ENCODE data around the gene NPTXR. TPM values are rescaled to one million over a fixed set of nuclear protein-coding genes. Genes with fewer than 3 reads are reported as not detected.

The NPTXR gene
- total RNA-seq, 2 experiments from 2014 or later = 1.3 to 1.4 TPM

DNA sequence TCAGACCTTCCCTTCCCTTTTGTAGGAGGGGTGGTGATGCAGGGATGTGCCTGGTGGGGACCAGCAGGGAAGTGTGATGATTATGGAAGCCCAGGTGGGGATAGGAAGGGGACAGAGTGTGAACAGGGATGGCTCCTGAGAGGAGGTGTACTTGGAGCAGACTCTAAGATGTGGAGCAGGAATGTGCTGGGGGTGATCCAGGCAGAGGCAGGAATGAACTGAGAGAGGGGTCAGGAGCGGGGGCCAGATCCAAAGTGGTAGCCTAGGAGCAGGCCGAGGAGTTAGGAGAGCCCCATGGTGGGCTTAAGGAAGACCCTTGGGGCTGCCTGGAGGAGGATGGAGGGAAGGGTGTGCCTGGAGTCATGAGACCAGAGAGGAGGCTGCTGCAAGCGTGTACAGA lies 3.7 kb downstream of the NPTXR start:
- ATAC-seq (no peak), DNase-seq (no peak)
- Mint-ChIP-seq H3K27ac (no peak overlapping the region), H3K27me3 (peaks cover 14% of the 10 kb centered on the region), H3K4me3 (no peak overlapping the region), H3K36me3 (ENCODE audit: low read depth) (no peaks in the 10 kb centered on the region), H3K9me3 (ENCODE audit: low read depth) (no peaks in the 10 kb centered on the region), H3K4me1 (peaks cover 17% of the 10 kb centered on the region)
- ChIA-PET CTCF (interaction anchor here (0.8 to 1.5 kb wide), 2 partner anchors 45 to 79 kb away, joined by 3 read pairs; no protein-coding TSS in a partner anchor), POLR2A (interaction anchor here (0.6 kb wide), 1 partner anchor 233 kb away, joined by 5 read pairs; no protein-coding TSS in a partner anchor)
- intact Hi-C loops (cut with DNase I, micrococcal nuclease) = no loop called here

GRCh38 chr22:38839686-38840085 lies 4.1 kb downstream of the NPTXR start:
- ChIA-PET POLR2A (interaction anchor here (0.6 kb wide), 1 partner anchor 234 kb away, joined by 5 read pairs; no protein-coding TSS in a partner anchor), CTCF (interaction anchor here (0.8 to 1.5 kb wide), 2 partner anchors 45 to 80 kb away, joined by 3 read pairs; no protein-coding TSS in a partner anchor)
- intact Hi-C loops (cut with DNase I, micrococcal nuclease) = loop anchor here in 1 of 2 experiments (5.0 kb wide), 1 partner anchor 912 kb away; no protein-coding TSS in a partner anchor
- Mint-ChIP-seq H3K9me3 (ENCODE audit: low read depth) (no peaks in the 10 kb centered on the region), H3K4me1 (peaks cover 17% of the 10 kb centered on the region), H3K4me3 (no peak overlapping the region), H3K27ac (no peak overlapping the region), H3K36me3 (ENCODE audit: low read depth) (no peaks in the 10 kb centered on the region), H3K27me3 (peaks cover 14% of the 10 kb centered on the region)
- DNase-seq = no peak
- ATAC-seq = no peak

DNA sequence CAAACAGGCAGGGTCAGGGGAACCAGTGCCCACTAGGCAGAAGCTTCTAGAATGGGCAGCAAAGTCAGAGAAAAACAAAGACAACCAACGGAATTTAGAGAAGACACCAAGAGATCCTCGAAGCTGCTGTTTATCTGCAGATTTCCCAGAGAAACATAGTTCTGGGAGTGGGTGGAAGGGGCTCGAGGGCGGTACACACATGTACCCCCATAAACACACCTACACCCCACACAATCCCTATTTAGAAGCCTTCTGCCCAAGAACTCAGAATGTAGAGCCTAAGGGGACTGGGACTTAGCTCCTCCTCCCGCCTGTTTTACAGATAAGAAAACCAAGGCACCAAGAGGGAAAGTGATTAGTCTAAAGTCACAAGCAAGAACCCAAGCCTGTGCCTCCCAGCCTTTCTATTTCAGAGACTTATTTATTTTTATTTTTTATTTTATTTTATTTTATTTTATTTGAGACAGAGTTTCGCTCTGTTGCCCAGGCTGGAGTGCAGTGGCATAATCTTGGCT lies 6.4 kb downstream of the NPTXR start:
- DNase-seq (no peak), ATAC-seq (no peak)
- Mint-ChIP-seq H3K4me3 (no peak overlapping the region), H3K27me3 (peaks cover 8% of the 10 kb centered on the region), H3K27ac (no peak overlapping the region), H3K36me3 (ENCODE audit: low read depth) (no peaks in the 10 kb centered on the region), H3K4me1 (peaks cover 11% of the 10 kb centered on the region), H3K9me3 (ENCODE audit: low read depth) (no peaks in the 10 kb centered on the region)
- intact Hi-C loops (cut with DNase I, micrococcal nuclease) = loop anchor here in 1 of 2 experiments (5.0 kb wide), 1 partner anchor 910 kb away; no protein-coding TSS in a partner anchor
- POLR2A ChIA-PET = interaction anchor here (0.6 kb wide), 1 partner anchor 541 kb away, joined by 3 read pairs; no protein-coding TSS in a partner anchor
- CTCF ChIA-PET = interaction anchor here (0.5 to 1.8 kb wide), 3 partner anchors 32 to 166 kb away, joined by 3 to 4 read pairs (median 3); no protein-coding TSS in a partner anchor

DNA sequence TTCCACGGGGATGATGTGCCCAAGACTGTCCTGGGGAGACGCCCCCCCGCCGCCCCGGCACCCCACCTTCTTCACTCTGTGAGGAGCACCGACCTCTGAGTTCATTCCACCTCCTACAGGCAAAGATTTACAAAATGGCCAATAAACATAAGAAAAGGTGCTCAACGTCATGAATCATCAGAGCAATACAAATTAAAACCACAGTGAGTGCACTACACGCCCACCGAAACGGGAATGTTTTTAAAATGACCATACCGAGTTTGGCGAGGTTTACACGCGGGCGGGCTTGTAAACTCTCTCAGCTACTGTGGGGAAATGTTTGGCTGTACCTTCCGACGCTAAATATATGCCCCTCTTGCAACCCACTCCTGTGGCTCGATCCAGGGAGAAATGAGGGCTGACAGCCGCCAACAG lies 7.9 kb downstream of the NPTXR start:
- H3K36me3 Mint-ChIP-seq (ENCODE audit: low read depth) = no peaks in the 10 kb centered on the region

DNA sequence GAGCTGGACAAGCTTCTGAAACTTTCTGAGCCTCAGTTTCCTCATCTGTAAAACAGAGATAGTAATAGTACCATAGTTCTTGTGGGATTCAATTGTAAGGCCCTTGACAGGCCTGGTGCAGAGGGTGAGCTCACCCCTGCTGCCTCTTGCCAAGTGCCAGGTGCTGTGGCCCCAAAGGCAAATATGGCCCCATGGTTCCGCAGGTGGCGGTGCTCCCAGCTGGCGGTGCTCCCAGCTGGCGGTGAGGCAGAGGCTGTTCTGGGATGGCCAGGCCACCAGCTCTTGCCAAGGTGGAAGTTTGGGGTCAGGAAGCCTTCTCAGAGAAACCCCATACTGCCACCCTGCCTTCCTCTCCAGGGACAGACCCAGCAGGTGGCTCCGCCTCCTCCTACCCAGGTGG lies 8.8 kb downstream of the NPTXR start:
- no peaks in the 10 kb centered on the region for H3K36me3 Mint-ChIP-seq (ENCODE audit: low read depth)
- H3K9me3 Mint-ChIP-seq (ENCODE audit: low read depth) = no peaks in the 10 kb centered on the region
- ChIA-PET POLR2A (no interaction called here), CTCF (interaction anchor here (0.6 to 1.2 kb wide), 2 partner anchors 66 to 69 kb away, joined by 3 read pairs; no protein-coding TSS in a partner anchor)
- H3K4me3 Mint-ChIP-seq = no peak overlapping the region
- H3K27ac Mint-ChIP-seq = no peak overlapping the region
- H3K4me1 Mint-ChIP-seq = no peaks in the 10 kb centered on the region
- ATAC-seq (no peak), DNase-seq (no peak)
- intact Hi-C loops (cut with DNase I, micrococcal nuclease) = loop anchor here in 1 of 2 experiments (5.0 kb wide), 1 partner anchor 908 kb away; no protein-coding TSS in a partner anchor
- no peaks in the 10 kb centered on the region for H3K27me3 Mint-ChIP-seq

More for the DNA sequence above, 7.9 kb downstream of the NPTXR start:
- Mint-ChIP-seq H3K4me3 (no peak overlapping the region), H3K4me1 (peaks cover 4% of the 10 kb centered on the region), H3K9me3 (ENCODE audit: low read depth) (no peaks in the 10 kb centered on the region), H3K27me3 (peaks cover 5% of the 10 kb centered on the region), H3K27ac (no peak overlapping the region)
- CTCF ChIA-PET = no interaction called here
- POLR2A ChIA-PET = no interaction called here
- intact Hi-C loops (cut with DNase I, micrococcal nuclease) = loop anchor here in 1 of 2 experiments (5.0 kb wide), 1 partner anchor 909 kb away; no protein-coding TSS in a partner anchor
- DNase-seq (no peak), ATAC-seq (no peak)

- ChIA-PET CTCF (interaction anchor here (1.2 kb wide), 1 partner anchor 65 kb away, joined by 3 read pairs; no protein-coding TSS in a partner anchor), POLR2A (no interaction called here)
- Mint-ChIP-seq H3K9me3 (ENCODE audit: low read depth) (no peaks in the 10 kb centered on the region), H3K27ac (no peak overlapping the region), H3K4me1 (no peaks in the 10 kb centered on the region), H3K27me3 (no peaks in the 10 kb centered on the region), H3K4me3 (no peak overlapping the region), H3K36me3 (ENCODE audit: low read depth) (no peaks in the 10 kb centered on the region)
- intact Hi-C loops (cut with DNase I, micrococcal nuclease) = no loop called here
- no peak for DNase-seq
- no peak for ATAC-seq
These were observed 9.4 kb downstream of the NPTXR start for GRCh38 chr22:38834215-38834953.

DNA sequence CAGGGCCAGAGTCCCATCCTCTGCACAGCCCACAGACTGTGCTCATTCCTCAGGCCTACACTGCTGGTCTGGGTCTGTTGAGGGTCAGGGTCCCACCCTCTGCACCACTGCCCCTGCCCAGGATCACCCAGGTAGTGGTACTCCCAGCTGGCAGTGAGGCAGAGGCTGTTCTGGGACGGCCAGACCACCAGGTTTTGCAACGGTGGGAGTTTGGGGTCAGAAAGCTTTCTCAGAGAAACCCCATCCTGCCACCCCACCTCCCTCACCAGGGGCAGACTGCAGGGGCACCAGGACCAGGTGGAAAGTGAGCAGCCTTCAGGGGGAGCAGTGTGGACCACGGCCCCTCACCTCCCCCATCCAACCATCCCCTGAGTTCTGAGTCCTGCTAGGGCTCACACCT lies 10.8 kb downstream of the NPTXR start:
- H3K4me1 Mint-ChIP-seq = no peaks in the 10 kb centered on the region
- H3K27ac Mint-ChIP-seq = no peak overlapping the region
- no peaks in the 10 kb centered on the region for H3K36me3 Mint-ChIP-seq (ENCODE audit: low read depth)
- ChIA-PET POLR2A (no interaction called here), CTCF (interaction anchor here (0.7 kb wide), 1 partner anchor 11 kb away, joined by 3 read pairs; no protein-coding TSS in a partner anchor)
- H3K9me3 Mint-ChIP-seq (ENCODE audit: low read depth) = no peaks in the 10 kb centered on the region
- H3K4me3 Mint-ChIP-seq = no peak overlapping the region
- DNase-seq (no peak), ATAC-seq (no peak)
- no peaks in the 10 kb centered on the region for H3K27me3 Mint-ChIP-seq
- intact Hi-C loops (cut with DNase I, micrococcal nuclease) = no loop called here

- CTCF ChIA-PET = no interaction called here
These were observed 11.5 kb downstream of the NPTXR start for GRCh38 chr22:38832005-38832978.

DNA sequence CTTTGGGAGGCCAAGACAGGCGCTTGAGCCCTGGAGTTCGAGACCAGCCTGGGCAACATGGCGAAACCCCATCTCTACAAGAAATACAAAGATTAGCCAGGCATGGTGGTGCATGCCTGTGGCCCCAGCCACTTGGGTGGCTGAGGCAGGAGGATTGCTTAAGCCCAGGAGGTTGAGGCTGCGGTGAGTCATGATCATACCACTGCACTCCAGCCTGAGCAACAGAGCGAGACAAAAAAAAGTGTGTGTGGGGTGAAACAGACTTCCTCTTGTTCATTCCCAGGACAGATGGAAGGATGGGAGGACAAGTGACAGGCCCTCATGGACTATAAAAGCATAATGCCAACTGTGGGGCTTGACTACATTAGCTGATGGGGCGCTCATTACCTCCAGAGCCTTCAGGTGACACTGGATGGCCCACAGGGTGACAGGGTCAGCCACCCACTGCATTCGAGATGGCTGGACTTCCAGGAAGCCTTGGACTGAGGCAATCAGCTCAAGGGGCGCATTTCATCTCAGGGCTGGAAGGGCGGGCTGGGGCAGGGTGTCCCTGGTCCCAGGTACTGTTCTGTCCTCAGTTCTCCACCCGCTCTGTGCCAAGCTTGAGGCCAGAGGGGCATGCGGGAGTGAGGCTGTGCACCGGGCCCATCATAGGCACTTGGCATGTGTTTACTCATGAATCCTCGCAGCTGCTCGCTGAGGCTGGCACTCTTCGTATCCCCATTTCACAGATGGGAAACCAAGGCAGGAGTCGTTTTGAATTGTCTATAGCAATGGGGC lies 12.5 kb downstream of the NPTXR start:
- POLR2A ChIA-PET = no interaction called here
- Mint-ChIP-seq H3K9me3 (ENCODE audit: low read depth) (no peaks in the 10 kb centered on the region), H3K36me3 (ENCODE audit: low read depth) (no peaks in the 10 kb centered on the region), H3K27ac (peak overlapping the region; percentile 31), H3K4me1 (no peaks in the 10 kb centered on the region), H3K4me3 (no peak overlapping the region), H3K27me3 (no peaks in the 10 kb centered on the region)
- no peak for DNase-seq
- intact Hi-C loops (cut with DNase I, micrococcal nuclease) = no loop called here
- CTCF ChIA-PET = no interaction called here
- ATAC-seq = no peak

More at GRCh38 chr22:38832005-38832978, 11.5 kb downstream of the NPTXR start:
- Mint-ChIP-seq H3K4me3 (no peak overlapping the region), H3K9me3 (ENCODE audit: low read depth) (no peaks in the 10 kb centered on the region), H3K27me3 (no peaks in the 10 kb centered on the region), H3K27ac (no peak overlapping the region), H3K4me1 (no peaks in the 10 kb centered on the region), H3K36me3 (ENCODE audit: low read depth) (no peaks in the 10 kb centered on the region)
- ATAC-seq (no peak), DNase-seq (no peak)
- intact Hi-C loops (cut with DNase I, micrococcal nuclease) = no loop called here
- POLR2A ChIA-PET = no interaction called here

GRCh38 chr22:38830845-38831108 lies 13.1 kb downstream of the NPTXR start:
- ATAC-seq = no peak
- Mint-ChIP-seq H3K27ac (no peak overlapping the region), H3K27me3 (no peaks in the 10 kb centered on the region), H3K4me3 (no peak overlapping the region), H3K4me1 (no peaks in the 10 kb centered on the region), H3K36me3 (ENCODE audit: low read depth) (no peaks in the 10 kb centered on the region), H3K9me3 (ENCODE audit: low read depth) (no peaks in the 10 kb centered on the region)
- no peak for DNase-seq
- ChIA-PET POLR2A (no interaction called here), CTCF (no interaction called here)
- intact Hi-C loops (cut with DNase I, micrococcal nuclease) = no loop called here

Measured in activated CD4-positive, alpha-beta T cell treated with anti-CD3 and anti-CD28 coated beads for 36 hours (primary cell).